Mucosa of descending colon (tissue), 3 donors: ENCODE results near the gene CD37. TPM values are rescaled to one million over a fixed set of nuclear protein-coding genes. Genes with fewer than 3 reads are reported as not detected.
A peak's percentile ranks its signal among the peaks of the same experiment; 100 is the strongest.

Experiments used
- ATAC-seq: fragments of 200-7000 bp; cut with Tn5 transposase; one replicate; pipeline ENCODE4 v1.9.1; 2020; ENCODE audit warnings: mild to moderate bottlenecking, moderate library complexity
- DNase-seq, 3 donors: peaks; one replicate each; pipeline ENCODE4 v3.0.0-alpha.2; 2020
- H3K36me3 ChIP-seq: fragments of 200-600 bp; one replicate; pipeline ENCODE4 v1.8.0; 2021; ENCODE audit warnings: low read depth, mild to moderate bottlenecking
- H3K4me1 ChIP-seq: fragments of 200-600 bp; one replicate; pipeline ENCODE4 v1.8.0; 2021; ENCODE audit warnings: low read depth, mild to moderate bottlenecking
- H3K4me3 ChIP-seq: fragments of 200-600 bp; one replicate; pipeline ENCODE4 v1.8.0; 2021; ENCODE audit warnings: mild to moderate bottlenecking
- H3K9me3 ChIP-seq: fragments of 200-600 bp; one replicate; pipeline ENCODE4 v1.8.0; 2021; ENCODE audit warnings: mild to moderate bottlenecking
- CTCF ChIP-seq: fragments of 200-600 bp; IDR thresholded peaks from one replicate; pipeline ENCODE4 v1.8.0; 2022; ENCODE audit warnings: antibody characterized with exemption, mild to moderate bottlenecking
- intact Hi-C, 2 donors: fragments of 100-400 bp; cut with DNase I in 1 of 2; cut with micrococcal nuclease in 1 of 2; formaldehyde crosslinking; loops; one replicate each; pipeline versions ENCODE4 v1.11.0 to v1.11.1; 2022; cut with DNase I, micrococcal nuclease
- total RNA-seq, 3 donors: library from RNA; stranded (reverse); fragmentation: NEBNext Ultra II Directional in 2 of 3; extraction: Animal tissue kit (Norgen Biotek cat#: 25700) in 2 of 3; gene quantifications; one replicate each; pipeline versions ENCODE4 v1.2.1 to v1.2.4, GENCODE V29; 2021 to 2023
- donor health status: DM: no; HTN: no; CAD: no; lungs with moderate emphysema.
- donor health status: DM: no; HTN: no; CAD: no.
- donor health status: DM: no; HTN: yes; CAD: no.

Gene CD37
- total RNA-seq, 3 donors from 2014 or later = 5.6 to 11.2 (median 10.1) TPM

DNA sequence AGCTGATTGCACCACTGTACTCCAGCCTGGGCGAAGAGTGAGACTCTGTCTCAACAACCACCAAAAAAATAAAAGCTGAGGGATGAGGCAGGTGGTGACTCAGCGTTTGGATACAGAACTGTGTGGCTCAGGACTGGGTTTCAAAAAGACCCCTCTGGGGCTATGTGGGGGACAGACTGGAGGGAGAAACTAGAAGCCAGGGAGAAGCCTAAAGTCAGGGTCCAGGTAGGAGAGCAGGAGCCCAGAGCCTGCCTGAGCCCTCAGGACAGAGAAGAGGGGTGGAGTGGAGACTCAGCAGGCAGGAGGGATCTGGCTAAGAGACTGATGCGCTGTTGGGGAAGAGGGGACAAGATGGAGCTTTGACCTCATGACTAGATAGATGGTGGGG, 1.8 kb upstream of the CD37 start:
- DNase-seq (no peak), ATAC-seq (no peak)
- Histone ChIP-seq H3K4me1 (peaks cover under 1% of the 10 kb centered on the region), H3K36me3 (no peaks in the 10 kb centered on the region), H3K4me3 (no peak overlapping the region), H3K9me3 (no peaks in the 10 kb centered on the region)
- intact Hi-C loops = no loop called here
- TF ChIP-seq CTCF = no peak

GRCh38 chr19:49333811-49334288, 1.4 kb upstream of the CD37 start:
- DNase-seq (peak; percentile 42 to 90 (median 64)), ATAC-seq (peak; percentile 71)

GRCh38 chr19:49335784-49336481, 727 bp downstream of the CD37 start:
- DNase-seq = no peak
- TF ChIP-seq CTCF = no peak
- no peak overlapping the region for H3K4me3 ChIP-seq

More at GRCh38 chr19:49333811-49334288, 1.4 kb upstream of the CD37 start:
- intact Hi-C loops = no loop called here
- H3K9me3 ChIP-seq = no peaks in the 10 kb centered on the region
- no peak overlapping the region for H3K4me3 ChIP-seq
- no peak for TF ChIP-seq CTCF
- no peaks in the 10 kb centered on the region for H3K36me3 ChIP-seq
- H3K4me1 ChIP-seq = peaks cover 4% of the 10 kb centered on the region

DNA sequence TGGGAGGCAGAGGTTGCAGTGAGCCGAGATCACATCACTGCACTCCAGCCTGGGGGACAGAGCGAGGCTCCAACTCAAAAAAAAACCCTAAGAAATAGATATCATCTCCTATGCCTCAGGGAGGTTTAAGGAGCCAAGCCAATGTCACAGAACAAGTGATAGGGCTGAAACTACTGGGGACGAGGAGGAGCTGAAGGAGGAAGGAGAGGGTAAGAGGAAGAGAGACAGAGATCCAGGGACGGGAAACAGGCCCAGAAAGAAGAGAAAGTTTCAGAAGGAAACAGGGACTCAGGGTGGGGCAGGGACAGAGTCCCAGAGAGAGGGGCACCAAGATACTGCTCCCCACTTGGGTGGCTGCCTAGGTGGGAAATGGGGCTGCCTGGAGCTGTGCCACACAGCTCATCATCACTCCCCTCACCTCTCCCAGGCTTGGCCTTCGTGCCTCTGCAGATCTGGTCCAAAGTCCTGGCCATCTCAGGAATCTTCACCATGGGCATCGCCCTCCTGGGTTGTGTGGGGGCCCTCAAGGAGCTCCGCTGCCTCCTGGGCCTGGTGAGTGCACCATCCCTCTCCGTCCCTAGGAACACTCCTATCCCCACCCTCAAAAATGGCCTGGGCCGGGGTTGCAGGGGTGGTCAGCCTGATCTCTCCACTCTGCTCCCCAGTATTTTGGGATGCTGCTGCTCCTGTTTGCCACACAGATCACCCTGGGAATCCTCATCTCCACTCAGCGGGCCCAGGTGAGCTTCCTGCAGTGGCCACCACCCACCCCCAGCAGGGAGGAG, 1.5 kb downstream of the CD37 start:
- no peak overlapping the region for H3K4me3 ChIP-seq
- peaks cover 19% of the 10 kb centered on the region for H3K4me1 ChIP-seq
- no peaks in the 10 kb centered on the region for H3K9me3 ChIP-seq
- ATAC-seq (no peak), DNase-seq (no peak)
- TF ChIP-seq CTCF = no peak
- H3K36me3 ChIP-seq = no peaks in the 10 kb centered on the region
- intact Hi-C loops = no loop called here

More at GRCh38 chr19:49335784-49336481, 727 bp downstream of the CD37 start:
- Histone ChIP-seq H3K9me3 (no peaks in the 10 kb centered on the region), H3K4me1 (peaks cover 19% of the 10 kb centered on the region), H3K36me3 (no peaks in the 10 kb centered on the region)
- no peak for ATAC-seq
- intact Hi-C loops = no loop called here

GRCh38 chr19:49337267-49338022, 2.2 kb downstream of the CD37 start:
- DNase-seq (no peak), ATAC-seq (no peak)
- no peaks in the 10 kb centered on the region for H3K36me3 ChIP-seq
- no peaks in the 10 kb centered on the region for H3K9me3 ChIP-seq
- intact Hi-C loops = no loop called here
- no peak overlapping the region for H3K4me3 ChIP-seq
- H3K4me1 ChIP-seq = peaks cover 19% of the 10 kb centered on the region
- no peak for TF ChIP-seq CTCF
